Esophagus muscularis mucosa (tissue), 3 donors: ENCODE data around the gene ESD.

ENCODE experiments used
- POLR2A ChIP-seq: fragments of 450-650 bp; IDR thresholded peaks from one replicate; pipeline ENCODE4 v1.6.1; 2017; ENCODE audit warnings: antibody characterized with exemption, moderate library complexity, mild to moderate bottlenecking, low read depth
- POLR2AphosphoS5 ChIP-seq, 2 donors: sonication (generic); formaldehyde crosslinking; IDR thresholded peaks; one replicate each; pipeline ENCODE4 v1.6.1; 2017; ENCODE audit warnings: antibody characterized with exemption in 2 of 2
- TF ChIP-seq, protein P1 (sequence below), 3 experiments: fragments of 200-600 bp in 2 of 3; fragments of 450-650 bp in 1 of 3; sonication (generic) in 2 of 3; IDR thresholded peaks; one replicate each; pipeline ENCODE4 v1.5.1; 2017 to 2019; ENCODE audit warnings: antibody characterized with exemption in 3 of 3, mild to moderate bottlenecking in 2 of 3, moderate library complexity in 1 of 3

DNA sequence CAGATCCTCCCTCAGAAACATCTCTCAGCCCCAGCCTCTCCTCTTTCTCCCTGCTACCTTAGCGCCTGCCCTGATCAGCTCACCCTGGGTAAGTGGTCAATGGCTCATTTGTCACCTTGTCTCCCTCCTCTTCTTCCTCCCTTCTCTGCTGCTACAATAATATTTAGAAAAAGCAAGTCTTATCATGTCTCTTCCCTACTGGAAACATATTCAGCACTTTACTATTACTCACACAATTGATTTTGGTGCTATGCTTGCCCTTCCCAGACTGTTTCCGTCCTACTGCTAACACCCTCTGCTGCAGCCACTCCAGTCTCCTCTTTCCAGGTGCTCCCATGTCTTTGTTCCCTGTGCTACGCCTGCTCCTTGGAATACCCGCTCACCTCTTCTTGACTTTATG is 35.8 kb downstream of the ESD start:
- TF ChIP-seq, protein P1, sequence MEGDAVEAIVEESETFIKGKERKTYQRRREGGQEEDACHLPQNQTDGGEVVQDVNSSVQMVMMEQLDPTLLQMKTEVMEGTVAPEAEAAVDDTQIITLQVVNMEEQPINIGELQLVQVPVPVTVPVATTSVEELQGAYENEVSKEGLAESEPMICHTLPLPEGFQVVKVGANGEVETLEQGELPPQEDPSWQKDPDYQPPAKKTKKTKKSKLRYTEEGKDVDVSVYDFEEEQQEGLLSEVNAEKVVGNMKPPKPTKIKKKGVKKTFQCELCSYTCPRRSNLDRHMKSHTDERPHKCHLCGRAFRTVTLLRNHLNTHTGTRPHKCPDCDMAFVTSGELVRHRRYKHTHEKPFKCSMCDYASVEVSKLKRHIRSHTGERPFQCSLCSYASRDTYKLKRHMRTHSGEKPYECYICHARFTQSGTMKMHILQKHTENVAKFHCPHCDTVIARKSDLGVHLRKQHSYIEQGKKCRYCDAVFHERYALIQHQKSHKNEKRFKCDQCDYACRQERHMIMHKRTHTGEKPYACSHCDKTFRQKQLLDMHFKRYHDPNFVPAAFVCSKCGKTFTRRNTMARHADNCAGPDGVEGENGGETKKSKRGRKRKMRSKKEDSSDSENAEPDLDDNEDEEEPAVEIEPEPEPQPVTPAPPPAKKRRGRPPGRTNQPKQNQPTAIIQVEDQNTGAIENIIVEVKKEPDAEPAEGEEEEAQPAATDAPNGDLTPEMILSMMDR (IDR thresholded peaks at IDR 0.05), result no peak
- no peak for TF ChIP-seq POLR2AphosphoS5 (IDR thresholded peaks at IDR 0.05)
- TF ChIP-seq POLR2A, result no peak
